Activated T-cell treated with anti-CD3 and anti-CD28 coated beads for 48 hours (primary cell): ENCODE results near the gene CDK9.

Experiments
- DNase-seq: peaks from one replicate; pipeline ENCODE4 v3.0.0-alpha.2; 2020; ENCODE audit warnings: low read depth

The CDK9 gene

DNA sequence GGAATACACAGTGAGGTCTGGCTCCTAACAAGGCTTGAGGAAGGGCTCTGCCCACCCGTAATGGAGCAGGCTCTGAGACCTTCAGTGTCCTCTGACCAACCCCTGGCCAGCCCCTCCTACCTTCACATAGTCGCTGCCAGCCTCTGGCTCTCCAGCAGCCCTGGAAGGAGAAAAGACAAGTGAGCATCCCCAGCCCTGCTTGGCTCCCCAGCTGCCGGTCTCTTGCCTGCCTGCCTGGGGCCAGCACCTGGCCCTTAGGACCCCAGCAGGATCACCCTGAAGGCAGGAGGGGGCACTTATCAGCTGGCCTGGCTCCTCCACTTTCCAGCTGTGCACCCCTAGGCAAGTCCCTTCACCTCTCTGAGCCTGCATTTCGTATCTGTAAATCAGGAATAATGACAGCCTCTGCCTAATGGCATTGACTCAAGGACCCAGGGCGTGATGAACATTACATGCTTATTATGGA is 24.3 kb upstream of the CDK9 start:
- DNase-seq = no peak

- DNase-seq = no peak
These were observed 23.6 kb upstream of the CDK9 start for GRCh38 chr9:127762111-127762676.

GRCh38 chr9:127763918-127764384 is 21.9 kb upstream of the CDK9 start:
- DNase-seq = no peak

DNA sequence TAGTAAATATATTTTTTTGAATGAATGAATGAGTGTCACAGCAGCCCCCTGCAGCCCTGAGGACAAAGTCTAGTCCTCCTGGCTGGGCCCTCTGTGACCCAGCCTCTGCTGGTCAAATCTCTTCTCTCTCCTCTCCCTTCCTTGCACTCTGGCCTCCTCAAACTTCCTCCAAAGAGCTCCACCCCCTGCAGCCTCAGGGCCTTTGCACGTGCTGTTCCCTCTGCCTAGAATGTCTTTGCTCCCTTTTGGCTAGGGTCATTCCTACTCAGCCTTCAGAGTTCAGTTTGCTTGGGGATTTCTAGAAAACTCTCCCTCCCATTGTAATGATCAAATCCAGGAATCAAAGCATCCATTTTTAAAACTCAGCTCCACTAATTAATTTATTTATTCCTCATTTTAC is 20.4 kb upstream of the CDK9 start:
- DNase-seq = no peak

DNA sequence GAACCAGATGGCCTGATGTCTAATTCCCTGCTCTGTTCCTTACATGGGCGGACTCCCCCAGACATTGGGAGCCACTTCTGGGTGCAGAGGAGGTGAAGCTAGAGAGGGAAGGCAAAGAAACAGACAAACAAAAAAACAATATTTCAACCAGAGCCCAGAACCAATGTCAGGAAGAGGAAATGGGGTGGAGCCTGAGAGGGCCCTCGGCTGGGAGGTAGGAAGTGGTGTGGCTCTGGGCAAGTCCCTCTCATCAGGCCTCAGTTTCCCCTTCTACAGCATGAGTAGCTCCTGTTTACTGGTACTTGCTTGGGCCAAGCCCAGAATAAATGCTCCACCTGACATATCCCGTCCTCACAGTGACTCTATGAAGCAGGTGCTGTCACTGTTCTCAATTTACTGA is 18.4 kb upstream of the CDK9 start:
- no peak for DNase-seq

- DNase-seq = no peak
These were observed 17.9 kb upstream of the CDK9 start for GRCh38 chr9:127767909-127768331.

DNA sequence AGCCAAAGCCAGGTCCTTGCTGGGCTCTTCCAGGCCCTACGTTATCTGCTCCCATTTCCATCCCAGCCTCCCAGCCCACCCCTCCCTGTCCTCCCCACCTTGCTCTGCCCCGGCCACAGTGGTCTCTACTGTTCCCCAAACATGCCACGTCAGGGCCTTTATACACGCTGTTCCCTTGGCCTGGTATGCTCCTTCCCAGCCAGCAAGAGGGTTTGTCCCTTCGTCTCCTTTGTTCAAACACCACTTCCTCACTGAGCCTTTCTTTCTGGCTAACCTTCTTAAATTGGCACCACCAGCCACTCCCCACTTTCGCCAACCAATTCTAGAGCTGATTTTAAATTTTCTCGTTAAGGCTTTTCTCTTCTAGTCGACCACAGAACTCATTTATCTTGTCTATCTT is 17.1 kb upstream of the CDK9 start:
- DNase-seq = no peak

GRCh38 chr9:127769101-127769500 is 16.7 kb upstream of the CDK9 start:
- DNase-seq = no peak

DNA sequence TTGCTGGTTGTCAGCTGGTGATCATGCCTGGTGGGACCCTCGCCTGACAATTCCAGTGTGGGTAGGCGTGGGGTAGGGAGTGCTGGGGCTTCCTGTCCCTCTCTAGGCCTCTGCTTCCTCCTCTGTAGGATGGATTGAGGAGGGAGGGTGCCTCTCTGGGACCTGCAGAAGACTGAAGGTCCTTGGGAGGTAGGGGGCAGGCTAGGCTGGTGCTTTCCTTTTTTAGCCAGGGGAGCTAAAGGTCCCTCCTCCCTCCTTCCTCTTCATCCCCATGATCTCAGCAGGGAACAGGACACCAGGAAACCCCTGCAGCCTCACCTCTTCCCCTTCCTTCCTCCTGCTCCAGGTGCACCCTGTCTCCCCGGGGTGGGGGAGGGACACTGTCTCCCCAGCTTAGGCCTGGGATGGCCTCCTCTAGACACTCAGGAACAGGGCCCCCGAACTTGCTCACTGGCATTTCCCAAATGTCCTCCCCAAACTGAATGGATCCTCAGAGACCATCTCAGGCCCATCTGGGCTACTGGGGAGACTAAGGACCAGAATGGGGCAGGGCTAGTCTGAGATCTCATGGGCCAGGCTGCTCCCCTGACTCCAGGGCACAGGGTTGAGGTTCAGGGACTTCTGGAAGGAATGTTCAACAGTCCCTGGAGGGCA is 15.8 kb upstream of the CDK9 start:
- DNase-seq = no peak

GRCh38 chr9:127770583-127770904 is 15.3 kb upstream of the CDK9 start:
- DNase-seq = no peak

DNA sequence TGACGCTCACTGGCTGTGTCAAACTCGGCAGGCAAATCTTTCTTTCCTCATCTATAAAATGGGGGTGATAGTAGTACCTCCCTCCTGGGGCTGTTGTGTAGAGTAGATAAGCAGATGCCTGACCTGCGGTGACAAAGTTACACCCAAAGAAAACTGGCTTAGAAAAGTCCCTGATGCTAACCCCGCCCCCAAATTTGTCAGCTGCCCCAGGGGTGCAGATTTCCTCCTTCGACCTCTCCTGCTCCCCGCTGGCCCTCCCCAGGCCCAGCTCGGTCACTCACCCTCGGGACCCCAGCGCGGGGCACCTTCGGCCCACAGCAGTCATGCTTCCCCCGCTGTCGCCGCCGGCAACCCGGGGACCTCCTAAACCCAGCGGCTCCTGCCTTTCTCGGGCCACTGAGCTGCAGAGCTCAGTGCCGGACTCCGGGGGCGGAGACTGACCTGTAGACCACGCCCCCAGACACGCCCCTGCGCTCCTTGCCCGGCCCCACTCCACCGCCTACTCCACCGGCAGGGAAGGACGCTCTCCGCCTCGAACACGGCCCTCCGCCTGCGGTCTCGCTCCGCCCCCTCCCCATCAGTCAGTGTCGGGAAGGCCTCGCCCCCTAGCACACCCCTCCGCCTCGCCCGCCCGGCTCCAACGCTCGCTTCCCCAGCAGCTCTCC is 14.8 kb upstream of the CDK9 start:
- peak; percentile 98 for DNase-seq

DNA sequence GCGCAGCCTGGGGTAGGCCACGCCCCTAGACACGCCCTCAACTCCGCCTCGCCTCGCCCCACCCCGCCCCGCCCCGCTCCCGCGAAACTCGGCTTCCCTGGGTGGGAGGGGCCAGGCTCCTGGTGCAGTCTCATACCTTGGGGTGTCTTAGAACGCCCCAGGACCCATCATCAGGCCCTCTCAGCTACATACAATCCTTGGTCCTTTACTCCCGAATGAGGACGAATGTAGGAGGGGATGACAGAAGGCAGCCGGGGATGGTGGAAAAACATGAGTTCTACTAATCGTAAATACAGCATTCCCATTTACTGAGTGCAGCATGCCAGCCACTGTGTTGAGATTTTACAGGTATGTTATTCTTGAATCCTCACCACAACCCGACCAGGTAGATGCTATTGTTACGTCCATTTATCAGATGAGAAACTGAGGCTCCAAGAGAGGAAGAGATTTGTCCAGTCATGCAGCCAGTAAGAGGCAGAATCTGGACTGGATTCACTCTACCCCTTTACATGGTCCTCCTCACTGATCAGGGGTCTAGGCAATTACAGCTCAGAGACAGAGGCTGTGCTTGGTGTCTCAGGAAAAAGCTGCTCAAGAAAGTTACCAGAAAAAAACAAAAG is 14.2 kb upstream of the CDK9 start:
- no peak for DNase-seq

DNA sequence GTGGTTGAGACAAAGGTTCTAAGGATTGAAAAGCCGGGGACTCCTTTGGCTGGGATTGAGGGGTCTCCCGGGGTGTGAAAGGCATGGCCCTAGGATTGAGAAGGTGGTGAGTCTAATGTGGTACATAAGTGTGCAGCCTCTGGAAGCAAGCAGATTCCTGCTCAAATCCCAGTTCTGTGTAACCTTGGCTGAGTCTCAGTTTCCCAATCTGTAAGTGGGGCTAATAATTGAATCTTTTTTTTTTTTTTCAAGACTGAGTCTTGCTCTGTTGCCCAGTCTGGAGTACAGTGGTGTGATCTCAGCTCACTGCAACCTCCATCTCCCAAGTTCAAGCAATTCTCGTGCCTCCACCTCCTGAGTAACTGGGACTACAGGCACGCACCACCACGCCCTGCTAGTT is 13.2 kb upstream of the CDK9 start:
- DNase-seq = no peak

DNA sequence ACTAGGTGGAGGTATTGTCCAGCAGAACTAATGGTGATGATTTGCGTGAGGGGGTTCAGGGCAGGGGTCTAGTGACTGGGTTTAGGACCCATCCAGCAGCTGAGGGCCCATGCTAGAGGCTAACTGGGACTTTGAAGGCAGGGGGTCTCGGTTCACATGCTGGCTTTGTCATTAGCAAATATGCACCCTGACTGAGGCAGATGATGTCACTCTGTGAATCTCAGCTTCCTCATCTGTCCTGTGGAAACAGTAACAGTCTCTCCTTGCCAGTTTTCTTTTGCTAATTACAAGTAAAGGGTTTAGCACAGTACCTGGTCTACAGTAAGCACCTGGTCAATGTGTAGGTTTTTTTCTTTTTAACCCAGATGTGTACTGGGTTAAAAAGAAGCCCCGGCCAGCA is 12.6 kb upstream of the CDK9 start:
- no peak for DNase-seq

DNA sequence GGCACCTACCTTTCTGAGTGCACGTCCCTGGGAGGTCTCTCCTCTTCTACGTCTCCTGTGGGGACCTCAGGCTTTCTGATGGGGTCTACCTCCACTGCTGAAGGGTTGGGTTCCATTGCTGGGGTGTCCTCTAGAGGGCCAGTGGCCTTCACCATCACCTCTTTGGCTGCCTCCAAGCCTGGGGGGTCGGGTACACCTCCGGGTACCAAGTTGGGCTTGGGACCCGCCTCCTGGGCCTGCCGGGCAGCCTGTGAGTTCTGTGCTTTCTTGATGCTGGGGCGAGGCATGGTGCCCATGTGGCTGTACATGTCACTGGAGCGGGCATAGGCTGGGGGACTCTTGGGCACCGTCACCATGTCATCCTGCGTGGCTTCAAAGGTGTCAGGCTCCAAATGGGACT is 11.9 kb upstream of the CDK9 start:
- no peak for DNase-seq

DNA sequence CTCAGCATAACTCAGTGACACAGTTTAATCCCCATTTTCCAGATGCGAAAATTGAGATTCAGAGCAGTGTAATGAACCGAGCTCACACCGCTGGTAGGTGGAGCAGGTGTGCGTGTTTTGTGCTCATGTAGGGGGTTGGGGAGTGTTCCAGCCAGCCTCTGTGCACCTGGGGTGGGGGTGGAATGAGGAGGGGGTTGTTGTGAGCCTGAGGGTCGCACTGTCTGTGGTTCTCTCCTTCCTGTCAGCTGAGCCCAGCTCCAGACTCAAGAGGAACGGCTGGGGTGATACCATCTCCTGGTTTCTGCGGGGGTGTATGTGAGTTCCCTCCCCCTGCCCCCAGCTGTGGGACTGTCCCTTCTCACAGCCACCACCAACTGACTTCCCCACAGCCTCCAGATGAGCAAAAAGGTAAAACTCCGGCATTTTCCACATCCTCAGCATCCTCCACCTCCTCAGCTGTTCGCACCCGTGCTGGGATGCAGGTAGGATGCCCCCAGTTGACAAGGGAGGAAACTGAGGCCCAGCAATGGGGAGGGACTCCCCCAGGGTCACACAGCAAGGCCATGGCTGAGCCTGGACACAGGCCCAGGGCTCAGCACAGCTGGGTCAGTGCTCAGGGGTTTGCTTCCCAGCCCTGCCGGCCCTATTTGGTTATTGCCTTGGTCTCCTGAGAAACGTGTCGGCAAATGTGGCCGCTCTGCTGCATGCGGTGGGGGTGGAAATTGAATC is 9.5 kb upstream of the CDK9 start:
- peak; percentile 60 for DNase-seq

- no peak for DNase-seq
These were observed 8.9 kb upstream of the CDK9 start for GRCh38 chr9:127776924-127777289.

DNA sequence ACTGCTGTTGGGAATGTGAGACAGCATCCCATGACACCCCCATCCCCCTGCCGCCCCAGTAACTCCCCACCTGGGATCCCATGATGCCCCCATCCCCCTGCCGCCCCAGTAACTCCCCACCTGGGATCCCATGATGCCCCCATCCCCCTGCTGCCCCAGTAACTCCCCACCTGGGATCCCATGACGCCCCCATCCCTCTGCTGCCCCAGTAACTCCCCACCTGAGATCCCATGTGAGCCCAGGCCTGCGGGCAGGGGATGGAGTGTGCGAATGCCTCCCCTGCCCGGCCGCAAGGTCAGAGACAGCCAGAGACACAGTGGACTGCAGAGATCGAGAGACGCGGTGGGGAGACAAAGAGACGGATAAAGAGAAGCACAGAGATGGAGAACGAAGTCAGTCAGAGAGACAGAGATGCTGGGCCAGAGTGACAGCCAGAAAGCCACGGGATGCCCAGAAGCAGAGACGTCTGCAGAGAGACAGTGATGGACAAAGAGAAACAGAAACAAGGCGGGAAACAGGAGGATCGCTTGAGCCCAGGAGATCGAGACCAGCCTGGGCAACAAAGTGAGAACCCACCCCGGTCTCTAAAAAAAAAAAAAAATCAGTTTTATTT is 8.4 kb upstream of the CDK9 start:
- DNase-seq = no peak

DNA sequence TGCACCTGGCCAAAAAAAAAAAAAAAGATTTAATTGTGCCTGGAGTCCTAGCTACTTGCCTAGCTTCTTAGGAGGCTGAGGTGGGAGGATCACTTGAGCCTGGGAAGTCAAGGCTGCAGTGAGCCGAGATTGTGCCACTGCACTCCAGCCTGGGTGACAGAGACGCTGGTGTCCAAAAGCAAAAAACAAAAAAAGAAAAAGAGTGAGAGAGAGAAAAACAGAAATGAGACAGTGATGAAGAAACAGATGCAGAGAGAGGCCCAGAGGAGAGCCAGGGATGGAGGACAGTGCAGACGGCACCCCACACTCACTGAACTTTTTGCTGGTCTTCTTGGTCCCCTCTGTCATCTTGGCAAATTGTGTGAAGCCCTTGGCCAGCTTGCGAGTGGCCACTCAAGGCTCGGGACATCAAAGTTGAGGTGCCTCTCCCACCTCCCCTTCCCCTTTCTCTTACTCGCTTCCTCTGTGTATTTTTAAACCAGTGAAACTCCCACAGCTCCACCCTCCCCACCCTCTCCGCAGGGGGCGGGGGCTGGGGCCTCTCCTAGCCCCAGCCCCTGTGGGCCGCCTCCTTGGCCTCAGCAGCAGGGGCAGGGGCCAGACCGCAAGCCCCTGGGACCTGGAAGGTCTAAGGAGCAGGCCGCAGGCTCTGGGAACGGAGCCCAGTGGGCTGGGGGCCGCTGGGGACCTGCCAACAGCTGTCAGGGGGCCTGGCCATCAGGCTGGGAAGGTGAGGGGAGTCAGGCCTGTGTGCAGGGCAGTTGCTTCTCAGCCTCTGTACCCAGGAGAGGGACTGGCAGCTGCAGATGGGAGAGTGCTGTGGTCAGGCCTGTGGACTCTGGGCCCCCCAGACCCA is 7.3 kb upstream of the CDK9 start, which contains the start of gene SH2D3C:
Gene SH2D3C, minus strand, starts transcription at position 387 of the 856 bp plus-strand sequence. Its CDS starts 39 bp downstream, at position 348.
- peak; percentile 37 for DNase-seq

DNA sequence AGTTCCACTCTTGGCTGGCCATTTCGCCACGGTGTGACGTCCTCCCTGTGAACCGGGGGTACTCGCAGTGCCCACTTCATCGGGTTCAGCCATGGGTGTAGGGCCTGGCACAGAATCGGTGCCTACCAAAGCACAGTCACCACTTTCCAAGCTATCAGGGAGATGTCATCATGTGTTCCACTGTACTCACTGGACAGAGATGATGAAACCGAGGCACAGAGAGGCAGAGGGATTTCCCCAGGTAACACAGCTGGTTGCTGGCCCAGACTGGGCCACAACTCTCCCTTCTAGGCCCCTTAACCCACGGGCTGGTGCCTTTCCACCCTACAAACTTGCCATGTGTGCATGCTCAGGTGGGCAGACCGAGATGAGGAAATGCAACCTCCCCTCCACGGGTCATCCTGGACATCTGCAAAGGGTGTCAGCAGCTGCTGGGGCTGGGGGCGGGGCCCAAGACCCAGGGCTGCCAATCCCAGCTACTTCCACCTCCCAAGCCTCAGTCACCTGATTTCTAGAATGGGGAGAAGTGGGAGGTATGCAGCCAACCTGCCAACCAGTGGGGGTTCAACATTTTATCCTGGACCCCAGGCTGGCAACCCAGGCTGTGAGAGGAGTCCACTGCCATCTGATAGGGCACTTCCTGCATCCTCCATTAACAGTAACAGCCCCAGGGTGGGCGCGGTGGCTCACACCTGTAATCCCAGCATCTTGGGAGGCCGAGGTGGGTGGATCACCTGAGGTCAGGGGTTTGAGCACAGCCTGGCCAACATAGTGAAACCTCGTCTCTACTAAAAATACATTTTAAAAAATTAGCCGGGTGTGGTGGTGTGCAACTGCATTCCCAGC is 6.5 kb upstream of the CDK9 start:
- peak; percentile 53 for DNase-seq
